PC-9 (cell line): Measurements from ENCODE around the gene ISL2.

Experiments
- EZH2 ChIP-seq: fragments of 200-600 bp; sonication (generic); IDR thresholded peaks from 2 replicates; pipeline ENCODE4 v1.8.0; 2017; ENCODE audit warnings: antibody characterized with exemption, low read depth
- TF ChIP-seq, protein P1 (sequence below): fragments of 200-600 bp; sonication (generic); conservative IDR thresholded peaks from 2 replicates; pipeline ENCODE4 v1.6.1; 2017; ENCODE audit warnings: mixed run types, antibody characterized with exemption, mild to moderate bottlenecking, moderate library complexity

DNA sequence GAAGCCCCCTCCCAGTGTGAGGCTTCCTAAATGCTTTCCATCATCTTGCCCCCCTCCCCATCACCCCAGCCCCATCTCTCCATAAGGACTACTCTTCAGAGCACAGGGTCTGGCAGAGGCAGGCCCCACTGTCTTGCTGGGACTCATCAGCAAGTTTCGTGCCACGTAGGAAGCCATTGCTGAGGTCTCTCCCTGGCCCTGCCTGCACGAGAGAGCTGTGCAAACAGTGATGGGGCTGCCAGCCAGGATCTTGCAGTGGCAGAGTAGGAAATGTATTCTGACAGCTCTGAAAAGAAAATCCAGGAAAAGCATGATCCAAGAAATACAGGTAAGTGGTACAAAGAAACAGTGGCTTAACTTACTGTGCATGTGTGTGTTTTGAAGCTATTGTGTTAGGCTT is 22.6 kb downstream of the ISL2 start:
- TF ChIP-seq, protein P1, sequence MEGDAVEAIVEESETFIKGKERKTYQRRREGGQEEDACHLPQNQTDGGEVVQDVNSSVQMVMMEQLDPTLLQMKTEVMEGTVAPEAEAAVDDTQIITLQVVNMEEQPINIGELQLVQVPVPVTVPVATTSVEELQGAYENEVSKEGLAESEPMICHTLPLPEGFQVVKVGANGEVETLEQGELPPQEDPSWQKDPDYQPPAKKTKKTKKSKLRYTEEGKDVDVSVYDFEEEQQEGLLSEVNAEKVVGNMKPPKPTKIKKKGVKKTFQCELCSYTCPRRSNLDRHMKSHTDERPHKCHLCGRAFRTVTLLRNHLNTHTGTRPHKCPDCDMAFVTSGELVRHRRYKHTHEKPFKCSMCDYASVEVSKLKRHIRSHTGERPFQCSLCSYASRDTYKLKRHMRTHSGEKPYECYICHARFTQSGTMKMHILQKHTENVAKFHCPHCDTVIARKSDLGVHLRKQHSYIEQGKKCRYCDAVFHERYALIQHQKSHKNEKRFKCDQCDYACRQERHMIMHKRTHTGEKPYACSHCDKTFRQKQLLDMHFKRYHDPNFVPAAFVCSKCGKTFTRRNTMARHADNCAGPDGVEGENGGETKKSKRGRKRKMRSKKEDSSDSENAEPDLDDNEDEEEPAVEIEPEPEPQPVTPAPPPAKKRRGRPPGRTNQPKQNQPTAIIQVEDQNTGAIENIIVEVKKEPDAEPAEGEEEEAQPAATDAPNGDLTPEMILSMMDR: no peak
- no peak for TF ChIP-seq EZH2
